H1 (cell line): ENCODE results near the gene NF1. TPM values are rescaled to one million over a fixed set of nuclear protein-coding genes. Genes with fewer than 3 reads are reported as not detected.

ENCODE experiments used
- CBX8 ChIP-seq: fragments of 300-800, 300-1000 bp; sonication (generic); IDR thresholded peaks from 2 replicates; pipeline ENCODE4 v1.7.1; 2016; ENCODE audit warnings: low read depth, low read length, borderline replicate concordance
- CREB1 ChIP-seq: IDR thresholded peaks from 2 replicates; pipeline ENCODE4 v1.6.1; 2012; ENCODE audit warnings: inconsistent platforms
- NANOG ChIP-seq: IDR thresholded peaks from 2 replicates; pipeline ENCODE4 v1.6.1; 2011; ENCODE audit warnings: low read length, low read depth, mild to moderate bottlenecking, inconsistent platforms; ENCODE audit not compliant: insufficient read depth, poor library complexity, severe bottlenecking
- PHF8 ChIP-seq: fragments of 200-600 bp; sonication (generic); conservative IDR thresholded peaks from 2 replicates; pipeline ENCODE4 v1.7.1; 2012; ENCODE audit warnings: low read depth, mild to moderate bottlenecking, inconsistent platforms, low read length, moderate library complexity
- RNF2 ChIP-seq: fragments of 200-900, 300-1000 bp; sonication (generic); IDR thresholded peaks from 2 replicates; pipeline ENCODE4 v1.7.1; 2016; ENCODE audit warnings: borderline replicate concordance, low read depth, mild to moderate bottlenecking, antibody characterized with exemption, low read length; ENCODE audit not compliant: poor library complexity, severe bottlenecking; ENCODE audit errors: missing control alignments
- polyA plus RNA-seq, 7 experiments: library from polyadenylated mRNA; depleted of rRNA in 3 of 7; stranded (reverse) in 5 of 7; unstranded in 2 of 7; fragments of >200 nt in 5 of 7; fragments of 200-250 nt in 2 of 7; gene quantifications; 1 replicate in 5 of 7; 2 replicates in 1 of 7; 4 replicates in 1 of 7; pipeline versions ENCODE4 v1.2.1 to v1.2.3, GENCODE V29; 2011 to 2013; ENCODE audit warnings: missing spikeins in 2 of 7, mixed read lengths in 2 of 7
- total RNA-seq: library from RNA; stranded (reverse); fragmentation: NEBNext Ultra II Directional; extraction: Animal tissue kit (Norgen Biotek cat#: 25700); gene quantifications from 2 replicates; pipeline ENCODE4 v1.2.1, GENCODE V29; 2021
- TF ChIP-seq, protein P1 (sequence below): IDR thresholded peaks from 2 replicates; pipeline ENCODE4 v1.6.1; 2012; ENCODE audit warnings: inconsistent platforms

Gene NF1
- total and polyA plus RNA-seq, 2 of the 8 experiments (the other 6 are each of a cell fraction or from before 2014, with no cell fraction given), result 19.3 to 29.6 TPM

DNA sequence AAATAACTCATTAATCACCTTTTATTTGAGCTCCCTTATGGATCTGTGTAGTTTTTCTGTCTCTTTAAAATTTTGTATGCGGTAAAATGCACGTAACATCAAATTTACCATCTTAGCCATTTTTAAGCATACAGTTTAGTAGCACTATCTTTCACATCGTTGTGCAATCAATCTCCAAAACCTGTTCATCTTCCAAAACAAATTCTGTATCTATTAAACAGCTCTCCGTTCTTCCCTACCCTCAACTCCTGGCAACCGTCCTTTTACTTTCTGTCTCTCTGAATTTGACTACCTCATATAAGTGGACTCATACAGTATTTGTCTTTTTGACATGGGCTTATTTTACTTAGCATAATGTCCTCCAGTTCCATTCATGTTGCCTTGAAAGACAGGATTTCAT, 100.5 kb downstream of the NF1 start (continued):
- no peak for TF ChIP-seq CBX8
- no peak for TF ChIP-seq PHF8
- TF ChIP-seq, protein P1, sequence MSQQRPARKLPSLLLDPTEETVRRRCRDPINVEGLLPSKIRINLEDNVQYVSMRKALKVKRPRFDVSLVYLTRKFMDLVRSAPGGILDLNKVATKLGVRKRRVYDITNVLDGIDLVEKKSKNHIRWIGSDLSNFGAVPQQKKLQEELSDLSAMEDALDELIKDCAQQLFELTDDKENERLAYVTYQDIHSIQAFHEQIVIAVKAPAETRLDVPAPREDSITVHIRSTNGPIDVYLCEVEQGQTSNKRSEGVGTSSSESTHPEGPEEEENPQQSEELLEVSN, result no peak
- no peak for TF ChIP-seq CREB1
- no peak for TF ChIP-seq NANOG
- no peak for TF ChIP-seq RNF2
